DND-41 (cell line): ENCODE measurements around the gene NMUR1.

ENCODE experiments used
- CTCF ChIP-seq: IDR thresholded peaks from 2 replicates; pipeline ENCODE4 v1.5.1; 2012; ENCODE audit warnings: borderline replicate concordance, low read length, moderate library complexity, mild to moderate bottlenecking; ENCODE audit not compliant: poor library complexity, severe bottlenecking; ENCODE audit errors: extremely low read depth
- EZH2 ChIP-seq: IDR thresholded peaks from 3 replicates; pipeline ENCODE4 v1.6.1; 2012; ENCODE audit warnings: borderline replicate concordance, low read depth, mild to moderate bottlenecking, moderate library complexity, low read length, inconsistent platforms; ENCODE audit not compliant: severe bottlenecking

GRCh38 chr2:231513746-231514224, 16.5 kb downstream of the NMUR1 start:
- TF ChIP-seq CTCF = no peak
- no peak for TF ChIP-seq EZH2
